Measurements from ENCODE around the gene FOXK2. TPM values are rescaled to one million over a fixed set of nuclear protein-coding genes. Genes with fewer than 3 reads are reported as not detected.

The FOXK2 gene
- total RNA-seq, 4 donors from 2014 or later = 15.9 to 70.9 (median 42.7) TPM

DNA sequence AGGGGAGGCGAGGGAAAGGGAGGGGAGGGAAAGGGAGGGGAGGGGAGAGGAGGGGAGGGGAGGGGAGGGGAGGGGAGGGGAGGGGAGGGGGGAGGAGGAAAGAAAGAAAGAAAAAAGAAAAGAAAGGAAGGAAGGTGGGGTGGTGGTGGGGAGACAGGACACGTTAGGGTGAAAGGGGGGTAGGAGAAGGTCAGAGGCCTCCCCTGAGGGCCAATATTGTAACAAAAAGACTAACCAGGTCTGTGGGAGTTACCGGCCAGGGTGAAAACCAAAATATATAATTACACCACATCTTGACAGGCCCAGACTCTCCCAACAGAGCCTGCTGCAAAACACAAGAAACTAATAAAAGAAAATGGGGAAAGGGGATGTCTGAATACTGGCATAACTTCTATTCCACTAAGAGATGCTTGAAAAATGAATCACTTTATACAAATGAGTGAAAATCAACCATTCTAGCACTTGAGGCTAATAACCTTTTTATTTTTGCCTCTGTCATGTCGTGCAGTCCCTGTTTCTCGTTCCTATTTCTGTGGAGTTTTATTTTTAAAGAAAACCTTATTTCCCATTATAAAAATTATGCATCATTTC lies 118.7 kb downstream of the FOXK2 start:
- H3K36me3 ChIP-seq = no peaks in the 10 kb centered on the region
- H3K4me1 ChIP-seq = no peaks in the 10 kb centered on the region
- no peak for TF ChIP-seq POLR2A (IDR thresholded peaks at IDR 0.05)
- no peak overlapping the region for H3K27ac ChIP-seq
- H3K9me3 ChIP-seq = no peaks in the 10 kb centered on the region
- no peak for DNase-seq
- no peak overlapping the region for H3K4me3 ChIP-seq
- H3K27me3 ChIP-seq = no peaks in the 10 kb centered on the region
- intact Hi-C loops (cut with DNase I; ENCODE audit: low total_unique reads) = no loop called here

DNA sequence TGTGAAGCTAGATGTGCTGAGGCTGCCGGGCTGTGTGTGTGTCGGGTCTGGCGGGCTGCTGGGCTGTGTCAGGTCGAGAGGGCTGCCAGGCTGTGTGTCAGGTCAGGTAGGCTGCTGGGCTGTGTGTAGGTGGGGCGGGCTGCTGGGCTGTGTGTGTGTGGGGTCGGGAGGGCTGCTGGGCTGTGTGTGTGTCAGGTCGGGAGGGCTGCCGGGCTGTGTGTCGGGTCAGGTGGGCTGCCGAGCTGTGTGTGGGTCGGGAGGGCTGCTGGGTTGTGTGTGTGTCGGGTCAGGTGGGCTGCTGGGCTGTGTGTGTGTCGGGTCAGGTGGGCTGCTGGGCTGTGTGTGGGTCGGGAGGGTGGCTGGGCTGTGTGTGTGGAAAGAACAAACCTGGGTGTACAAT lies 120.1 kb downstream of the FOXK2 start:
- H3K36me3 ChIP-seq = no peaks in the 10 kb centered on the region
- no peaks in the 10 kb centered on the region for H3K4me1 ChIP-seq
- no peak overlapping the region for H3K27ac ChIP-seq
- H3K27me3 ChIP-seq = no peaks in the 10 kb centered on the region
- no peak for TF ChIP-seq POLR2A (IDR thresholded peaks at IDR 0.05)
- TF ChIP-seq, protein P1, sequence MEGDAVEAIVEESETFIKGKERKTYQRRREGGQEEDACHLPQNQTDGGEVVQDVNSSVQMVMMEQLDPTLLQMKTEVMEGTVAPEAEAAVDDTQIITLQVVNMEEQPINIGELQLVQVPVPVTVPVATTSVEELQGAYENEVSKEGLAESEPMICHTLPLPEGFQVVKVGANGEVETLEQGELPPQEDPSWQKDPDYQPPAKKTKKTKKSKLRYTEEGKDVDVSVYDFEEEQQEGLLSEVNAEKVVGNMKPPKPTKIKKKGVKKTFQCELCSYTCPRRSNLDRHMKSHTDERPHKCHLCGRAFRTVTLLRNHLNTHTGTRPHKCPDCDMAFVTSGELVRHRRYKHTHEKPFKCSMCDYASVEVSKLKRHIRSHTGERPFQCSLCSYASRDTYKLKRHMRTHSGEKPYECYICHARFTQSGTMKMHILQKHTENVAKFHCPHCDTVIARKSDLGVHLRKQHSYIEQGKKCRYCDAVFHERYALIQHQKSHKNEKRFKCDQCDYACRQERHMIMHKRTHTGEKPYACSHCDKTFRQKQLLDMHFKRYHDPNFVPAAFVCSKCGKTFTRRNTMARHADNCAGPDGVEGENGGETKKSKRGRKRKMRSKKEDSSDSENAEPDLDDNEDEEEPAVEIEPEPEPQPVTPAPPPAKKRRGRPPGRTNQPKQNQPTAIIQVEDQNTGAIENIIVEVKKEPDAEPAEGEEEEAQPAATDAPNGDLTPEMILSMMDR (IDR thresholded peaks at IDR 0.05) = no peak
- no peak overlapping the region for H3K4me3 ChIP-seq
- intact Hi-C loops (cut with DNase I; ENCODE audit: low total_unique reads) = no loop called here
- H3K9me3 ChIP-seq = no peaks in the 10 kb centered on the region
- no peak for DNase-seq

DNA sequence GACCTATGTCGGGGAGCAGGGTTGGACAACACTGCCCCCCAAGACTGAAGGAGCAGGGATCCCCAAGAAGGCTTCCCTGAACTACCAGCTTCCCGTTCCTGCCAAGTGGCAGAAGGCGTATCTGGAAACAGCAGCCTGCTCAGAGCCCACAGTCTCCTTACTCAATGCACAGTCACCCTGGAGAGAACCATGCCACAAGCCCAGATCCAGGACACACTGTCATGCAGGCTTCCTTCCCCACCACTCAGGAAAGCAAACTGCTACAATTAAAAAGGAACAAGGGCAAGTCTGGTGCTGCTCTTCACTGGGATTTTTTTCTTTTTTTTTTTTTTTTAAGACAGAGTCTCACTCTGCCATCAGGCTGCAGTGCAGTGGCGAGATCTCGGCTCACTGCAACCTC lies 120.5 kb downstream of the FOXK2 start:
- Histone ChIP-seq H3K9me3 (no peaks in the 10 kb centered on the region), H3K36me3 (no peaks in the 10 kb centered on the region), H3K27me3 (no peaks in the 10 kb centered on the region), H3K27ac (no peak overlapping the region), H3K4me1 (no peaks in the 10 kb centered on the region), H3K4me3 (no peak overlapping the region)
- no peak for DNase-seq
- TF ChIP-seq POLR2A (IDR thresholded peaks at IDR 0.05) = no peak
- TF ChIP-seq, protein P1 (IDR thresholded peaks at IDR 0.05) = no peak
- intact Hi-C loops (cut with DNase I; ENCODE audit: low total_unique reads) = no loop called here

DNA sequence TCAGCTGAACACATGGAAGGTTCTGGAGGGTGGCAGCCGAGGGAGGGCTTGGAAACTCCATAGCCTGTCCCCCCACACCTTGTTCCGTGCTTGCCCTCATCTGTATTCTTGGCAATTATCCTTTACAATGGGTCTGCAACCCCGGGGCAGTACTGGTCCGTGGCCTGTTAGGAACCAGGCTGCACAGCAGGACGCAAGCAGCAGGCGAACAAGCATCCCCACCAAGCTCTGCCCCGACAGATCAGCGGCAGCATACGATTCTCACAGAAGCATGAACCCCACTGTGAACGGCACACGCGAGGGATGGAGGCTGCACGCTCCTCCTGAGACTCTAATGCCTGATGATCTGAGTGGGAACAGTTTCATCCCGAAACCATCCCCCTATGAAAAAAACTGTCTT lies 122.5 kb downstream of the FOXK2 start:
- intact Hi-C loops (cut with DNase I; ENCODE audit: low total_unique reads) = no loop called here
- no peak overlapping the region for H3K27ac ChIP-seq
- H3K4me1 ChIP-seq = peaks cover 0 to 6% of the 10 kb centered on the region in 2 donors
- no peaks in the 10 kb centered on the region for H3K9me3 ChIP-seq
- no peaks in the 10 kb centered on the region for H3K27me3 ChIP-seq
- H3K4me3 ChIP-seq = no peak overlapping the region
- no peak for TF ChIP-seq POLR2A (IDR thresholded peaks at IDR 0.05)
- TF ChIP-seq, protein P1 (IDR thresholded peaks at IDR 0.05) = no peak
- no peak for DNase-seq
- no peaks in the 10 kb centered on the region for H3K36me3 ChIP-seq

DNA sequence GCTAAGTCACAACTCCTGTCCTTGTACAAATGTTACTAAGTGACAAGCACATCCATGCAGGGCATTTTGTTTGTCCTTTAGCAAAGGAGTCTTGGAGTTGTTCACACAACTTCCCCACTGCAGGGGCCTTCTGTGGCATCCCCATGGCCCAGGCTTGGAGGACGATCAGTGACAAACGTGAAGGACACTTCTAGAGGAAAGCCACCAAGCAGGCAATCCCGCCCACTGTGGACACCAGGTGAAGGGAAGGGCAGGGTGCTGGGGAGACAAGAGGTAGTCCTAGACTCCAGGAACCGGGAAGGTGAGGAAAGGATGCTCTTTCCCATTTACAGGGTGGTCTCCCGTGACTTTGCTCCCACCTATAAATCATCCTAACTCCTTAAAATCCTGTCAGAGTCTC lies 124.6 kb downstream of the FOXK2 start:
- peaks cover 0 to 6% of the 10 kb centered on the region in 2 donors for H3K4me1 ChIP-seq
- no peaks in the 10 kb centered on the region for H3K9me3 ChIP-seq
- no peak for DNase-seq
- H3K27ac ChIP-seq = no peak overlapping the region
- intact Hi-C loops (cut with DNase I; ENCODE audit: low total_unique reads) = no loop called here
- no peaks in the 10 kb centered on the region for H3K36me3 ChIP-seq
- no peaks in the 10 kb centered on the region for H3K27me3 ChIP-seq
- TF ChIP-seq, protein P1 (IDR thresholded peaks at IDR 0.05) = no peak
- TF ChIP-seq POLR2A (IDR thresholded peaks at IDR 0.05) = no peak
- no peak overlapping the region for H3K4me3 ChIP-seq

DNA sequence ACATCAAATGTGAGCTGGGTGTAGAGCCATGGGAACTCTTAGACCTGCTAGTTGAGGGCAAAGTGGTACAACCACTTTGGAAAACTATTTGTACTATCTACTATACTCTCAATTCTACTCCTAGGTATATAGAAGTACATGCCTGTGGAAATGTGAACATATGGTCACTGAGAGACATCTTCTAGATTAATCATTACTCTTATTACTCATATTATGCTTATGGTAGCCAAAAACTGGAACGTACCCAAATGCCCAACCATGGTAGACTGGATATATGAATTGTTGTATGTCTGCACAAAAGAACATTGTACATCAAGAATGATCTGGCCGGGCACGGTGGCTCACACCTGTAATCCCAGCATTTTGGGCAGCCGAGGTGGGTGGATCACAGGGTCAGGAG lies 126.0 kb downstream of the FOXK2 start:
- H3K4me1 ChIP-seq = peaks cover 0 to 6% of the 10 kb centered on the region in 2 donors
- no peak overlapping the region for H3K4me3 ChIP-seq
- no peak for DNase-seq
- H3K9me3 ChIP-seq = no peaks in the 10 kb centered on the region
- TF ChIP-seq POLR2A (IDR thresholded peaks at IDR 0.05) = no peak
- TF ChIP-seq, protein P1 (IDR thresholded peaks at IDR 0.05) = no peak
- H3K27ac ChIP-seq = no peak overlapping the region
- intact Hi-C loops (cut with DNase I; ENCODE audit: low total_unique reads) = no loop called here
- H3K36me3 ChIP-seq = no peaks in the 10 kb centered on the region
- H3K27me3 ChIP-seq = no peaks in the 10 kb centered on the region

All from uterus (tissue), 4 donors.